GM21717 (cell line): ENCODE results near the gene CAGE1.

Source experiments
- ATAC-seq: cut with Tn5 transposase; IDR thresholded peaks from one replicate; pipeline ENCODE4 v1.9.1; 2021; ENCODE audit warnings: mild to moderate bottlenecking, moderate library complexity; ENCODE audit not compliant: unreplicated experiment

Gene CAGE1

GRCh38 chr6:7389451-7390225 lies at the start of gene CAGE1, which contains the start of gene RIOK1:
Gene CAGE1 (minus strand): TSS chr6:7389742. CDS start chr6:7387173, 2,569 bp downstream.
Gene RIOK1 (plus strand): TSS chr6:7389808. CDS start chr6:7390003, 195 bp downstream.
- ATAC-seq, result peak; percentile 98

DNA sequence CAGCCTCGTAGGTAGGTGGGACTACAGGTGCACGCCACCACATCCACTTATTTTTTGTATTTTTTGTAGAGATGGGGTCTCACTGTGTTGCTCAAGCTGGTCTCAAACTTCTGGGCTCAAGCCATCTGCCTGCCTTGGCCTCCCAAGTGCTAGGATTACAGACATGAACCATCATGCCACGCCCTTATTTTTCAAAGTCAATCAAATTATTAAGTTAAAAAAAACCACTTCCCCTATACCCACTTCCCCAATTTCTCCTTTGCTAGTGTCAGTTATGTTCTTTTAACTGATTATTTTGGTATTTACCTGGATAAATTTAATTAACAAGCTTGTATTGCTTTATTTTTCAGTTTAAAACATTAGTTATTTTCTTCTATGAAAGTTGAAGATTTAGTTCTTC lies 49.7 kb upstream of the CAGE1 start:
- ATAC-seq, result no peak

DNA sequence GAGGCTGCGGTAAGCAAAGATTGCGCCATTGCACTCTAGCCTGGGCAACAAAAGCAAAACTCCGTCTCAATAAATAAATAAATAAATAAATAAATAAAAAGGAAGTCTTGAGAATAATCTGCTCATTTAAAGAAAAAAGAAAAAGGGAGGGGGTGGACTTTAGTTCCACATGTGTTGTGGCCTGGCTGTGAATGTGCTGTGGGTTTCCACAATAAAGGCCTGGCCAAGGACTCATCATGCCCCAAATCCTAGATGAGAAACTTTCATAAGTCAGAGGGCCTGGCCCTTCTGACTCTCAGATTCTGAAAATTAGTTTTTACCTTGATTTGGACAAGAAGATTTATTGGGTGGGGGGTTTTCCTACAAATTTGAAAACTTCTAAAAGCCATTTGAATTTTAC lies 48.5 kb upstream of the CAGE1 start:
- ATAC-seq, result no peak

DNA sequence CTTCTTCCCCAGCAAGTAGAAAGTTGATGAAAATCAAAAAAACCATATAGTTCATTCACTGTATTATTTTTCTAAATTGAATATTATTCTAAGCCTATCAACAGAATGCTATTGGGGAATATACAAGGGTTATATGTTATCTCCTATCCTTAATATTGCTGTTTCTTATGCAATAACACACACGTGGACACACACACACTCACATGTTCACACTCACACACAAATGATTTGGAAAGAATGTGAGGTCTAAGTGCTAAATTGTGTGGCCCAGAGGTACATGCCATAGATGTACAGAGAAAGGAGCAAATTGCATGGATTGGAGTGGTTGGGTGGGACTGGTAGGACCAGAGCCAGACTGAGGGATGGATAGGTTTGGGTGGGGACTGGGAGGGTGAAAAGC lies 45.1 kb upstream of the CAGE1 start:
- no peak for ATAC-seq

DNA sequence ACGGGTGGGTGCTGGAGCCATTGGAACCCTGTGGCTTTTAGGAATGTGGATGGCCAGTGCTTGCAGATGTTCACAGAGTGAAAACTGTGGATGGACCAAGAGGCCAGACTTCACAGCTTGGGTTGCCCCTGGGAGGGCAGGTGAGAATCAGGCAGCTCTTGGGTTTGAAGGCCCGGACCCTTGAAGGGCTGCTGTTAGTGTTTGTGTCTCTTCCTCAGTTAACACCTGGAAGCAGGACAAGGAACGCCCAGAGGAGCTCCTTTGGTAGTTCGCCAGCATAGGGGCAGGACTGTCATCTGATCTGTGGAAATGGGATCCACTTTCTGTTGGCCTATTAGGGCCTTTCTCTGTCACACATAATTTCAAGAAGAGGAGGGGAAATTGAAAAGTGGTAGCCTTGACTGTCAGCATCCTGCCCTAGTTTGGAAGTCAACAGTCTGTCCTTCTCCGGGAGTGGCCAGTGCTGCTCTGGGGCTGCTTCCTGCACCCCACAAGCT lies 43.6 kb upstream of the CAGE1 start:
- ATAC-seq, result no peak

- ATAC-seq, result no peak
Observed at GRCh38 chr6:7432391-7433120, 43.0 kb upstream of the CAGE1 start.

DNA sequence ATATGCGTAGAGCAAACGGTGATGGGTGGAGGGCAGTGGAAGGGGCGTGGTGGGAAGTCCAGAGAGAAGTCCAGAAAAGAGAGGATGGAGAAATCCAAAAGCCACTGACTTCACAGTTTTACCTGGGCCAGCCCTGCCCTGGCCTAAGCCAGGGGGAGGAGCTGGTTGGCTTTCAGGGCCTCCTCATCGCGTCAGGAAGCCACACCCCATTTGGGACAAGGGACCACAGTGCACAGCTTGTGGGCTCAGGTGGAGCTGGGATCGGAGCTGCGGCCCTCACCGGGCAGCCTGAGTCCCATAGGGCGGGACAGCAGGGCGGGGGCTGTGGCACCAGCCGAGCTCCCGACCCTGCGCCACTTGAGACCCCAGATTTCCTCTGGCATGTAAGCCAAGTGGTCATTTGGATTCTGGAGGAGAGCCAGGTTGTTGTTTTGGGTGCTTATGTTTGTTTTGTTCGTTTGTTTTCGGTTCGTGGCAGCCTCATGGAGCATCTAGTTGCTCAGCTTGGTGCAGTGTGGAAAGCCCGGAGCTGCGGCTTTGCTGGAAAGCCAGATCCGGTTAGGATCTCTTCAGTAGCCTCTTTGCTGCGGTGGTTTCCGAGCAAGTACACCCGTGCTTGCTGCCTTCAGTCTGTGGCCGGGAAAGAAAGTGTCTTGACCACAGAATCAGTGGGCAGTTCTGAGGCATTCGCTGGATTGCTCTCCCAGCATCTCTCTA lies 42.3 kb upstream of the CAGE1 start:
- ATAC-seq, result no peak

DNA sequence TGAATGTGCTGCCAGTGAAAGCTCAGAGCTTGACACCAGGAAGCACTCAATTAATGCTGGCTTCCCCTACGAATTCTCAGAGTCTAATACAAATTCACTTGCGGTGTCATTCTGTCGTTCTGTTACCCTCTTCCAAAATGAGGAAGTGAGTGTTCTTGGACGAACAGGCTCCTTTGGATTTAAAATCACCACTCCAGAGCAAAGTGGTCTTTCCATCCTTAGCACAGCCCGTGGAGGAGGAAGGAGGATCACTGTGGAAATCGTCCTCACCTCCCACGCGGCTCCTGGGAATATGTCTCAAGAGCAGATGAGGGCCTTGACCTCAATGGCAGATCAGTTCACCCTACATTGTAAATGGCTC lies 41.8 kb upstream of the CAGE1 start:
- no peak for ATAC-seq

- ATAC-seq, result no peak
Observed at GRCh38 chr6:7426447-7427169, 37.1 kb upstream of the CAGE1 start.

DNA sequence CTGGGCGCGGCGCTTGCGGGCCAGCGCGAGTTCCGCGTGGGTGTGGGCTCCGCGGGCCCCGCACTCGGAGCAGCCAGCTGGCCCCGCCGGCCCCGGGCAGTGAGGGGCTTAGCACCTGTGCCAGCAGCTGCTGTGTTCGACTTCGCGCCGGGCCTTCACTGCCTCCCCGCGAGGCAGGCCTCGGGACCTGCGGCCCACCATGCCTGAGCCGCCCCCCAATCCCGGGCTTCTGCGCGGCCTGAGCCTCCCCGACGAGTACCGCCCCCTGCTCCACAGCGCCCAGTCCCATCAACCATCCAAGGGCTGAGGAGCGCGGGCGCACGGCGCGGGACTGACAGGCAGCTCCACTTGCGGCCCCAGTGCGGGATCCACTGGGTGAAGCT lies 36.3 kb upstream of the CAGE1 start:
- ATAC-seq, result no peak

GRCh38 chr6:7424967-7425807 lies 35.6 kb upstream of the CAGE1 start:
- no peak for ATAC-seq

DNA sequence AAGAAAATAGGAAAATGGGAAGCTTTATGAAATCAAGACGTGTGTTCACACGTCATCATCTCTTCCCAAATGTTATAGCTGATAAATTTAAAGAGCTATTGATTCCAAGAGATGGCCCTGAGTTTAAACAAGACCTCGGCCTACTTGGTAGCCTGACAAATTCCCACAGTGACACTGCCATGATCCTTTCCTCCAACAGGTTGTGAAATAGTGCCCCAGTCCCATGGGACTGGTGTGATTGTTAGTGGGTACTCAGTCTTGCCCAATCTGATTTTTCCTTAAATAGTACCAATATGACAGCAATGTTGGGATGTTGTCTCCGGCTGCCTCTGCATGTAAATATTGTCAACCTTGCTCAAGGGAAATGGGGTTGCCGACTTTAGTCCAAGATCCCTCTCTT lies 34.5 kb upstream of the CAGE1 start:
- no peak for ATAC-seq

GRCh38 chr6:7421066-7421465 lies 31.5 kb upstream of the CAGE1 start:
- ATAC-seq, result no peak

GRCh38 chr6:7419065-7419464 lies 29.5 kb upstream of the CAGE1 start:
- no peak for ATAC-seq

- ATAC-seq, result no peak
Observed at GRCh38 chr6:7418238-7418905, 28.8 kb upstream of the CAGE1 start.

GRCh38 chr6:7417684-7418083 lies 28.1 kb upstream of the CAGE1 start:
- ATAC-seq, result no peak

- ATAC-seq, result no peak
Observed at GRCh38 chr6:7414811-7415210, 25.3 kb upstream of the CAGE1 start.

DNA sequence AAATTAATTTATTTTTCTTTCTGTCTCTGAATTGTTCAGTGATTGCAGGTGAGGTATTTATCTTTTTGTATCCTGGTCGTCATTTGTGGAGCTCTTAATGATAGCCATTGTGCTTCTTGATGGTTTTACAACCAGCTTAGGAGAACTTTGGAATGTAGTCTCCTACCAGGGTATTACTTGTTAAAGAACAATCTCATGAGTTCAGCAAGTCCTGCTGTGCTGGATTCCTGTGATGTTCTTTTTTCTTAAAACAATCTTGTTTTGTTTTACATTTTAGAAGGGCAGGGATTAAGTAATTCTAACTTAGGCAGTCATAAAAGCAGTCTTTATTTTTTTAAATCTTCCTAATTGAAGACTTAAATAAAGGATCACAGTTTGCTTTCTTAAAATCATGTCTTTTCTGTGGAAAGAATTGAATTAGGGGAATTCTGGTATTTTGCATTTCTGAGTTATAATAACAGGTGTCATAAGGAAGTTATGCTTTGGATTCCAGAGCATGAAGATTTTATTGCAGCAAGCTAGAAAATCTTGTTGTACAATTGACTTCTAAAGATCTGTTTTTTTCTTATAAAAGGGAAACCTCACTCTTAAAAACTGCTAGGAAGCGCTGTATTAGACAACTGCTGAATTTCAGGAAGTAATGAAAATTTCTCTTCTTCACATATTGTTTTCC lies 23.7 kb upstream of the CAGE1 start:
- ATAC-seq, result no peak

DNA sequence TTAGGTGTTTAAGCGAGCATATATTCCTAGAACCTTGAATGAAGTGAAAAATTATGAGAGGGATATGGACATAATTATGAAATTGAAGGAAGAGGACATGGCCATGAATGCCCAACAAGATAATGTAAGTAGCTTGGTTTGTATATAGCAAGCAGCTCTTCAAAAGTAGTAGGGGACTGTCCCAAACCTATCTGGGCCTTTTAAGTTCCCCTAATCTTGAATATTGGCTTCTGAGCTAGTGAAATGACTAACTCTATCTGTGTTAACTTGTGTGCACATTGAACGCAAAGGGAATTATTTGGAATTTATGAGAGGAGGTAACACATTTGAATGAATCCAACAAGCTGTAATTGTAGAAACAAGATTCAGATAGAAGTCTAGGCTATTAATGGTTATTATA lies 21.8 kb upstream of the CAGE1 start:
- ATAC-seq, result no peak
